GM12878 (cell line): ENCODE data around the gene AIG1. TPM values are rescaled to one million over a fixed set of nuclear protein-coding genes. Genes with fewer than 3 reads are reported as not detected.

Experiments
- ATAC-seq: fragments of 200-7000 bp; cut with Tn5 transposase; 3 replicates; pipeline ENCODE4 v1.9.1; 2020; ENCODE audit warnings: mild to moderate bottlenecking, moderate library complexity
- BruUV-seq: library from RNA; stranded (reverse); fragments of 400-500 nt; replicated peaks from 2 replicates; lab custom pipeline; 2021; lab: Mats Ljungman, UMichigan
- CTCF ChIA-PET: fragments of 300-600 bp; sonication (Branson Sonifier 250); formaldehyde crosslinking; extraction: SDS; loops from one replicate; lab custom pipeline; 2021; ENCODE audit warnings: inconsistent platforms; lab: Yijun Ruan, JAX
- POLR2A ChIA-PET: fragments of 350-600 bp; formaldehyde crosslinking; extraction: SDS; loops from one replicate; lab custom pipeline; 2021; ENCODE audit warnings: inconsistent platforms; lab: Charles Lee
- RAD21 ChIA-PET: fragments of 300-600 bp; sonication (Branson Sonifier 250); formaldehyde crosslinking; loops from one replicate; lab custom pipeline; 2023; ENCODE audit warnings: antibody characterized with exemption; ENCODE audit not compliant: unreplicated experiment; lab: Charles Lee
- SMC1A ChIA-PET: fragments of 300-600 bp; sonication (Branson Sonifier 250); formaldehyde crosslinking; loops from one replicate; lab custom pipeline; 2023; ENCODE audit not compliant: unreplicated experiment, uncharacterized antibody; lab: Charles Lee
- DNase-seq: peaks from one replicate; pipeline ENCODE4 v3.0.0-alpha.2; 2011; ENCODE audit warnings: low read depth, low spot score
- FAIRE-seq: peaks from 3 replicates; lab custom pipeline; 2011; peaks lifted over from hg19 to GRCh38; lab: Jason Lieb, UNC
- H2AFZ ChIP-seq: 2 replicates; pipeline ENCODE4 v1.6.0; 2011; ENCODE audit warnings: low read depth, low read length, control low read depth; ENCODE audit not compliant: control insufficient read depth
- H3K27ac ChIP-seq: 2 replicates; pipeline ENCODE4 v1.5.1; 2011; ENCODE audit warnings: control low read depth; ENCODE audit not compliant: control insufficient read depth, insufficient read depth
- H3K27me3 ChIP-seq, 2 experiments: replicated peaks in 1 of 2; 2 replicates each; pipeline versions ENCODE4 v1.6.0 to v1.6.1; 2011; ENCODE audit warnings: low read length in 1 of 2; ENCODE audit not compliant: control insufficient read depth in 2 of 2, insufficient read depth in 2 of 2
- H3K36me3 ChIP-seq, 2 experiments: 2 replicates each; pipeline ENCODE4 v1.5.1; 2011; ENCODE audit warnings: low read length in 1 of 2; ENCODE audit not compliant: control insufficient read depth in 2 of 2, insufficient read depth in 2 of 2
- H3K4me1 ChIP-seq: 2 replicates; pipeline ENCODE4 v1.6.1; 2011; ENCODE audit warnings: mild to moderate bottlenecking, low read length, moderate library complexity, mixed read lengths; ENCODE audit not compliant: control insufficient read depth, insufficient read depth
- H3K4me2 ChIP-seq: 2 replicates; pipeline ENCODE4 v1.6.0; 2011; ENCODE audit warnings: control low read depth; ENCODE audit not compliant: control insufficient read depth, insufficient read depth
- H3K4me3 ChIP-seq: fragments of 200-600 bp; sonication (generic); 2 replicates; pipeline ENCODE4 v1.5.1; 2016
- H3K79me2 ChIP-seq: 2 replicates; pipeline ENCODE4 v1.6.0; 2011; ENCODE audit warnings: low read length; ENCODE audit not compliant: control insufficient read depth, insufficient read depth
- H3K9ac ChIP-seq: 2 replicates; pipeline ENCODE4 v1.8.0; 2011; ENCODE audit warnings: low read length, control low read depth, mixed read lengths; ENCODE audit not compliant: control insufficient read depth, insufficient read depth
- H3K9me3 ChIP-seq: replicated peaks from 3 replicates; pipeline ENCODE4 v1.5.1; 2011; ENCODE audit warnings: mild to moderate bottlenecking, low read length; ENCODE audit not compliant: control insufficient read depth, insufficient read depth
- H4K20me1 ChIP-seq: 2 replicates; pipeline ENCODE4 v1.6.0; 2011; ENCODE audit not compliant: control insufficient read depth, insufficient read depth
- CBX5 ChIP-seq: sonication (generic); IDR thresholded peaks from 2 replicates; pipeline ENCODE4 v1.6.1; 2016; ENCODE audit warnings: low read depth, moderate library complexity, mild to moderate bottlenecking, inconsistent platforms
- CEBPB ChIP-seq, 2 experiments: fragments of 150-350 bp in 1 of 2; IDR thresholded peaks; 2 replicates each; pipeline ENCODE4 v1.6.1; 2012 to 2014; ENCODE audit warnings: low read depth in 2 of 2, low read length in 2 of 2, borderline replicate concordance in 1 of 2, inconsistent platforms in 1 of 2
- ETV6 ChIP-seq, 2 experiments: fragments of 450-650 bp in 1 of 2; IDR thresholded peaks in 1 of 2; conservative IDR thresholded peaks in 1 of 2; 2 replicates each; pipeline ENCODE4 v1.6.1; 2014; ENCODE audit warnings: antibody characterized with exemption in 1 of 2, borderline replicate concordance in 1 of 2, low read depth in 1 of 2, mild to moderate bottlenecking in 1 of 2, moderate library complexity in 1 of 2
- EZH2 ChIP-seq: IDR thresholded peaks from 2 replicates; pipeline ENCODE4 v1.6.1; 2012; ENCODE audit warnings: low read depth, mild to moderate bottlenecking, control low read depth, inconsistent platforms, low read length, borderline replicate concordance; ENCODE audit not compliant: control insufficient read depth
- IKZF1 ChIP-seq: fragments of 450-650 bp; conservative IDR thresholded peaks from 2 replicates; pipeline ENCODE4 v1.6.1; 2017; ENCODE audit warnings: antibody characterized with exemption, mild to moderate bottlenecking
- IKZF2 ChIP-seq, 2 experiments: fragments of 450-650 bp; IDR thresholded peaks; 2 replicates each; pipeline ENCODE4 v1.6.1; 2017; ENCODE audit warnings: mild to moderate bottlenecking in 2 of 2, moderate library complexity in 2 of 2
- NBN ChIP-seq: fragments of 450-650 bp; IDR thresholded peaks from 2 replicates; pipeline ENCODE4 v1.6.1; 2016
- RELA ChIP-seq: fragments of 450-650 bp; IDR thresholded peaks from 2 replicates; pipeline ENCODE4 v1.8.0; 2014; ENCODE audit warnings: borderline replicate concordance; ENCODE audit not compliant: partially characterized antibody
- YY1 ChIP-seq: IDR thresholded peaks from 2 replicates; pipeline ENCODE4 v1.6.1; 2011; ENCODE audit warnings: low read depth, mild to moderate bottlenecking, low read length
- WGBS: methylation state at CpG from one replicate; pipeline ENCODE4 v1.1.6; 2016; ENCODE audit warnings: low lambda C conversion rate; ENCODE audit not compliant: insufficient replicate concordance, insufficient coverage; ENCODE audit errors: missing lambda C conversion rate; 5-methylcytosine and 5-hydroxymethylcytosine counted together
- in situ Hi-C: fragments of 300-500 bp; cut with MboI; formaldehyde crosslinking; loops from 9 replicates; pipeline ENCODE4 v1.14.3; 2018; ENCODE audit warnings: mixed read lengths
- intact Hi-C: fragments of 100-400 bp; cut with micrococcal nuclease; formaldehyde crosslinking; loops from one replicate; pipeline ENCODE4 v1.14.2; 2022; ENCODE audit not compliant: unreplicated experiment
- polyA plus RNA-seq, 11 experiments: library from polyadenylated mRNA; depleted of rRNA in 4 of 11; unstranded in 6 of 11; stranded (reverse) in 5 of 11; fragments of >200 nt; fragmentation: Nextera tagmentation in 4 of 11; fragmentation: Illumina TruSeq in 1 of 11; extraction: Ambion mirVana in 4 of 11; extraction: Trizol in 1 of 11; gene quantifications; 1 replicate in 1 of 11; 2 replicates in 10 of 11; pipeline versions ENCODE4 v1.2.1 to v1.2.3, GENCODE V29; 2011 to 2016; ENCODE audit warnings: inconsistent platforms in 2 of 11, missing spikeins in 2 of 11, low read depth in 1 of 11
- total RNA-seq, 4 experiments: library from RNA; depleted of rRNA in 3 of 4; stranded (reverse); fragments of >200 nt in 3 of 4; fragmentation: Illumina TruSeq in 1 of 4; extraction: Trizol in 1 of 4; gene quantifications; 2 replicates each; pipeline versions ENCODE4 v1.2.1 to v1.2.3, GENCODE V29; 2013 to 2021
- TF ChIP-seq, protein P1 (sequence below): fragments of 450-650 bp; IDR thresholded peaks from 2 replicates; pipeline ENCODE4 v1.6.1; 2018; ENCODE audit warnings: mild to moderate bottlenecking, low read depth, moderate library complexity; ENCODE audit not compliant: partially characterized antibody
- TF ChIP-seq, protein P2 (sequence below): fragments of 450-650 bp; IDR thresholded peaks from 2 replicates; pipeline ENCODE4 v1.6.1; 2017; ENCODE audit warnings: antibody characterized with exemption, mild to moderate bottlenecking, moderate library complexity
- TF ChIP-seq, protein P3 (sequence below): IDR thresholded peaks from 2 replicates; pipeline ENCODE4 v1.6.1; 2011; ENCODE audit warnings: borderline replicate concordance, low read depth, mild to moderate bottlenecking, moderate library complexity, mixed read lengths, low read length; ENCODE audit not compliant: insufficient read depth; ENCODE audit errors: extremely low read length
- TF ChIP-seq, protein P4 (sequence below): IDR thresholded peaks from 2 replicates; pipeline ENCODE4 v1.6.1; 2012; ENCODE audit warnings: low read depth, low read length, improper control_type of control experiment
- TF ChIP-seq, protein P5 (sequence below): IDR thresholded peaks from 2 replicates; pipeline ENCODE4 v1.6.1; 2011; ENCODE audit warnings: borderline replicate concordance, low read depth, mild to moderate bottlenecking, moderate library complexity, low read length; ENCODE audit not compliant: insufficient read depth, poor library complexity, severe bottlenecking

The AIG1 gene
- total and polyA plus RNA-seq, 10 of the 15 experiments (the other 5 are each of a cell fraction or from before 2014, with no cell fraction given), result 27.0 to 74.5 (median 36.4) TPM

DNA sequence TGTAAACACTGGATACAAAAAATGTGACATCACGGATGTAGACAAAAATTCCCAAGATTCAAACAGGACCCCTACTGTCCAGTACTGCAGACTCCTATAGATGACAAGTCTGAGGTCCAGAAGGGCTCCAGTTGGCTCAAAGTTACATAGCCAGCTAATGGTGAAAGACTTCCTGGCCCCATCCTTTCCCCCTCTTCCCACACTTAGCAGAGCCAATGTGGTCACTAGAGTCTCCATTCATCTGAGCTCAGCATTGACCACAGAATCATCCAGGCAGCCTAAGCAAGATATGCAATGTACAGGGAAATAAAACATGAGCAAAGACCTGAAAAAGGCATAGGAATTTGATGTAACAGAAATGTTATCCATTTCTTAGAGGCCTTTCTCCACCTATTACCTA, 209.3 kb downstream of the AIG1 start:
- H3K79me2 ChIP-seq, result no peaks in the 10 kb centered on the region
- POLR2A ChIA-PET, result no interaction called here
- no peak overlapping the region for H3K27ac ChIP-seq
- no peak for DNase-seq
- RAD21 ChIA-PET, result no interaction called here
- in situ Hi-C loops, result no loop called here
- SMC1A ChIA-PET, result interaction anchor here (2.1 kb wide), 1 partner anchor 8 kb away, joined by 6 read pairs; no protein-coding TSS in a partner anchor
- ATAC-seq, result no peak
- intact Hi-C loops, result loop anchor here (10.0 kb wide), 1 partner anchor 315 kb away; no protein-coding TSS in a partner anchor
- no peaks in the 10 kb centered on the region for H3K27me3 ChIP-seq
- no peak overlapping the region for H3K4me3 ChIP-seq
- no peaks in the 10 kb centered on the region for H3K36me3 ChIP-seq
- CTCF ChIA-PET, result interaction anchor here (0.8 kb wide), 1 partner anchor 10 kb away, joined by 3 read pairs; no protein-coding TSS in a partner anchor
- no peaks in the 10 kb centered on the region for H3K9me3 ChIP-seq
- TF ChIP-seq IKZF2 (IDR thresholded peaks at IDR 0.05), result no peak
- no peak for TF ChIP-seq NBN
- TF ChIP-seq, protein P1, sequence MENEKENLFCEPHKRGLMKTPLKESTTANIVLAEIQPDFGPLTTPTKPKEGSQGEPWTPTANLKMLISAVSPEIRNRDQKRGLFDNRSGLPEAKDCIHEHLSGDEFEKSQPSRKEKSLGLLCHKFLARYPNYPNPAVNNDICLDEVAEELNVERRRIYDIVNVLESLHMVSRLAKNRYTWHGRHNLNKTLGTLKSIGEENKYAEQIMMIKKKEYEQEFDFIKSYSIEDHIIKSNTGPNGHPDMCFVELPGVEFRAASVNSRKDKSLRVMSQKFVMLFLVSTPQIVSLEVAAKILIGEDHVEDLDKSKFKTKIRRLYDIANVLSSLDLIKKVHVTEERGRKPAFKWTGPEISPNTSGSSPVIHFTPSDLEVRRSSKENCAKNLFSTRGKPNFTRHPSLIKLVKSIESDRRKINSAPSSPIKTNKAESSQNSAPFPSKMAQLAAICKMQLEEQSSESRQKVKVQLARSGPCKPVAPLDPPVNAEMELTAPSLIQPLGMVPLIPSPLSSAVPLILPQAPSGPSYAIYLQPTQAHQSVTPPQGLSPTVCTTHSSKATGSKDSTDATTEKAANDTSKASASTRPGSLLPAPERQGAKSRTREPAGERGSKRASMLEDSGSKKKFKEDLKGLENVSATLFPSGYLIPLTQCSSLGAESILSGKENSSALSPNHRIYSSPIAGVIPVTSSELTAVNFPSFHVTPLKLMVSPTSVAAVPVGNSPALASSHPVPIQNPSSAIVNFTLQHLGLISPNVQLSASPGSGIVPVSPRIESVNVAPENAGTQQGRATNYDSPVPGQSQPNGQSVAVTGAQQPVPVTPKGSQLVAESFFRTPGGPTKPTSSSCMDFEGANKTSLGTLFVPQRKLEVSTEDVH, result no peak
- no peak for TF ChIP-seq YY1
- no peak for TF ChIP-seq IKZF1
- no peak for TF ChIP-seq CEBPB (IDR thresholded peaks at IDR 0.05; ENCODE audit: borderline replicate concordance in 1 of 2, low read depth in 2 of 2, low read length in 2 of 2)
- TF ChIP-seq, protein P2, sequence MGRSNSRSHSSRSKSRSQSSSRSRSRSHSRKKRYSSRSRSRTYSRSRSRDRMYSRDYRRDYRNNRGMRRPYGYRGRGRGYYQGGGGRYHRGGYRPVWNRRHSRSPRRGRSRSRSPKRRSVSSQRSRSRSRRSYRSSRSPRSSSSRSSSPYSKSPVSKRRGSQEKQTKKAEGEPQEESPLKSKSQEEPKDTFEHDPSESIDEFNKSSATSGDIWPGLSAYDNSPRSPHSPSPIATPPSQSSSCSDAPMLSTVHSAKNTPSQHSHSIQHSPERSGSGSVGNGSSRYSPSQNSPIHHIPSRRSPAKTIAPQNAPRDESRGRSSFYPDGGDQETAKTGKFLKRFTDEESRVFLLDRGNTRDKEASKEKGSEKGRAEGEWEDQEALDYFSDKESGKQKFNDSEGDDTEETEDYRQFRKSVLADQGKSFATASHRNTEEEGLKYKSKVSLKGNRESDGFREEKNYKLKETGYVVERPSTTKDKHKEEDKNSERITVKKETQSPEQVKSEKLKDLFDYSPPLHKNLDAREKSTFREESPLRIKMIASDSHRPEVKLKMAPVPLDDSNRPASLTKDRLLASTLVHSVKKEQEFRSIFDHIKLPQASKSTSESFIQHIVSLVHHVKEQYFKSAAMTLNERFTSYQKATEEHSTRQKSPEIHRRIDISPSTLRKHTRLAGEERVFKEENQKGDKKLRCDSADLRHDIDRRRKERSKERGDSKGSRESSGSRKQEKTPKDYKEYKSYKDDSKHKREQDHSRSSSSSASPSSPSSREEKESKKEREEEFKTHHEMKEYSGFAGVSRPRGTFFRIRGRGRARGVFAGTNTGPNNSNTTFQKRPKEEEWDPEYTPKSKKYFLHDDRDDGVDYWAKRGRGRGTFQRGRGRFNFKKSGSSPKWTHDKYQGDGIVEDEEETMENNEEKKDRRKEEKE, result no peak
- TF ChIP-seq, protein P3, sequence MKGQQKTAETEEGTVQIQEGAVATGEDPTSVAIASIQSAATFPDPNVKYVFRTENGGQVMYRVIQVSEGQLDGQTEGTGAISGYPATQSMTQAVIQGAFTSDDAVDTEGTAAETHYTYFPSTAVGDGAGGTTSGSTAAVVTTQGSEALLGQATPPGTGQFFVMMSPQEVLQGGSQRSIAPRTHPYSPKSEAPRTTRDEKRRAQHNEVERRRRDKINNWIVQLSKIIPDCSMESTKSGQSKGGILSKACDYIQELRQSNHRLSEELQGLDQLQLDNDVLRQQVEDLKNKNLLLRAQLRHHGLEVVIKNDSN, result no peak
- TF ChIP-seq, protein P4, sequence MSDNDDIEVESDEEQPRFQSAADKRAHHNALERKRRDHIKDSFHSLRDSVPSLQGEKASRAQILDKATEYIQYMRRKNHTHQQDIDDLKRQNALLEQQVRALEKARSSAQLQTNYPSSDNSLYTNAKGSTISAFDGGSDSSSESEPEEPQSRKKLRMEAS, result no peak
- TF ChIP-seq ETV6 (conservative IDR thresholded peaks at IDR 0.05 in 1 of 2, IDR thresholded peaks at IDR 0.05 in 1 of 2; ENCODE audit: borderline replicate concordance in 1 of 2, low read depth in 1 of 2), result no peak
- no peak for TF ChIP-seq RELA
- TF ChIP-seq CBX5, result no peak
- TF ChIP-seq EZH2, result no peak
- TF ChIP-seq, protein P5, sequence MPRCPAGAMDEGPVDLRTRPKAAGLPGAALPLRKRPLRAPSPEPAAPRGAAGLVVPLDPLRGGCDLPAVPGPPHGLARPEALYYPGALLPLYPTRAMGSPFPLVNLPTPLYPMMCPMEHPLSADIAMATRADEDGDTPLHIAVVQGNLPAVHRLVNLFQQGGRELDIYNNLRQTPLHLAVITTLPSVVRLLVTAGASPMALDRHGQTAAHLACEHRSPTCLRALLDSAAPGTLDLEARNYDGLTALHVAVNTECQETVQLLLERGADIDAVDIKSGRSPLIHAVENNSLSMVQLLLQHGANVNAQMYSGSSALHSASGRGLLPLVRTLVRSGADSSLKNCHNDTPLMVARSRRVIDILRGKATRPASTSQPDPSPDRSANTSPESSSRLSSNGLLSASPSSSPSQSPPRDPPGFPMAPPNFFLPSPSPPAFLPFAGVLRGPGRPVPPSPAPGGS, result no peak
- no peak for FAIRE-seq
- H2AFZ ChIP-seq, result no peak overlapping the region
- BruUV-seq, result no TSS peak
- H4K20me1 ChIP-seq, result no peaks in the 10 kb centered on the region
- WGBS, result 85% methylated on average over 1 of the region's 1 CpG
- H3K4me2 ChIP-seq, result no peak overlapping the region
- no peaks in the 10 kb centered on the region for H3K4me1 ChIP-seq
- no peak overlapping the region for H3K9ac ChIP-seq
